Measurements from ENCODE around the gene DCC. TPM values are rescaled to one million over a fixed set of nuclear protein-coding genes. Genes with fewer than 3 reads are reported as not detected.

Gene DCC
- polyA plus RNA-seq, 1 donor (not counting 4 experiments of a cell fraction or from before 2014, with no cell fraction given): not detected

DNA sequence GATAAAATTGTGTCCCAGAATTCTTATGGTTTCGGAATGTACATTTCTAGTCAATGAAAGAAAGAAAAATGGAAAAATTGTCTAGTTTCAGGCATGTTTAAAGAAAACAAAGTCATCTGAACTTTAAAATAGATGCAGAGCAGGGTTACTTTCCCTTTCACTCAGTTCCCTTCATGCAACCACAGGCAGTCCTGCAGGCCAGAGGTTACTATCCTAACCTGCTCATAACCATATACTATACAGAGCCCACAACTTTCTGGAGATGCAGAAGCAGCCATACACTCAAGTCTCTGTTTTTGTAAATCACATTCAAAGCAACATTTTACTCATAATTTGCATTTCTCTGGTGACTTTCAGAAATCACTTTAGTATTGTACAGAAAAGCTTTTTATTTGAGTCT, 1194.2 kb downstream of the DCC start:
- dilution Hi-C loops (cut with MboI; ENCODE audit: extremely low pct_ligation_motif_present, low sequenced_read_pairs): no loop called here
- no peak overlapping the region for H3K4me2 ChIP-seq (ENCODE audit: control insufficient read depth, extremely low read depth, insufficient read depth, low read depth, low read length)
- TF ChIP-seq CTCF (optimal IDR thresholded peaks at IDR 0.05 in 1 of 3, IDR thresholded peaks at IDR 0.05 in 1 of 3, conservative IDR thresholded peaks at IDR 0.05 in 1 of 3; ENCODE audit: extremely low read depth in 1 of 3, insufficient read depth in 2 of 3, low read length in 3 of 3) (no peak), EZH2 (IDR thresholded peaks at IDR 0.05; ENCODE audit: low read length) (no peak)

GRCh38 chr18:53534695-53535094, 1194.7 kb downstream of the DCC start:
- no peaks in the 10 kb centered on the region for H3K9me1 ChIP-seq (ENCODE audit: control insufficient read depth, extremely low read depth, insufficient read depth, low read length)
- H3K9me3 ChIP-seq (ENCODE audit: control insufficient read depth, low read depth, low read length): no peaks in the 10 kb centered on the region
- H3K9ac ChIP-seq (ENCODE audit: control insufficient read depth, extremely low read depth, insufficient read depth, low read length): no peak overlapping the region
- no peak overlapping the region for H2AFZ ChIP-seq (ENCODE audit: control insufficient read depth, low read length)
- no peak overlapping the region for H3K4me3 ChIP-seq (ENCODE audit: control insufficient read depth in 2 of 3, extremely low read depth in 1 of 3, insufficient read depth in 2 of 3, low read depth in 1 of 3, low read length in 3 of 3)
- no peaks in the 10 kb centered on the region for H4K20me1 ChIP-seq (ENCODE audit: control insufficient read depth, extremely low read depth, insufficient read depth, low read length)
- DNase-seq (ENCODE audit: low read depth, low spot score): no peak
- H3K27me3 ChIP-seq (ENCODE audit: control insufficient read depth, extremely low read depth, insufficient read depth, low read length): no peaks in the 10 kb centered on the region
- FAIRE-seq: no peak
- dilution Hi-C loops (cut with MboI; ENCODE audit: extremely low pct_ligation_motif_present, low sequenced_read_pairs): no loop called here
- H3K79me2 ChIP-seq (ENCODE audit: control insufficient read depth, insufficient read depth, low read length): no peaks in the 10 kb centered on the region
- TF ChIP-seq EZH2 (IDR thresholded peaks at IDR 0.05; ENCODE audit: low read length): no peak
- no peak for TF ChIP-seq CTCF (optimal IDR thresholded peaks at IDR 0.05 in 1 of 3, IDR thresholded peaks at IDR 0.05 in 1 of 3, conservative IDR thresholded peaks at IDR 0.05 in 1 of 3; ENCODE audit: extremely low read depth in 1 of 3, insufficient read depth in 2 of 3, low read length in 3 of 3)
- H3K27ac ChIP-seq (ENCODE audit: control insufficient read depth, insufficient read depth, low read length): no peak overlapping the region
- no peaks in the 10 kb centered on the region for H3K36me3 ChIP-seq (ENCODE audit: control insufficient read depth in 2 of 2, extremely low read depth in 1 of 2, insufficient read depth in 2 of 2, low read length in 2 of 2)
- no peaks in the 10 kb centered on the region for H3K4me1 ChIP-seq (ENCODE audit: control insufficient read depth, extremely low read depth, insufficient read depth, low read length)
- H3K4me2 ChIP-seq (ENCODE audit: control insufficient read depth, extremely low read depth, insufficient read depth, low read depth, low read length): no peak overlapping the region

More for the DNA sequence above, 1194.2 kb downstream of the DCC start:
- no peaks in the 10 kb centered on the region for H3K79me2 ChIP-seq (ENCODE audit: control insufficient read depth, insufficient read depth, low read length)
- H3K27ac ChIP-seq (ENCODE audit: control insufficient read depth, insufficient read depth, low read length): no peak overlapping the region
- H3K36me3 ChIP-seq (ENCODE audit: control insufficient read depth in 2 of 2, extremely low read depth in 1 of 2, insufficient read depth in 2 of 2, low read length in 2 of 2): no peaks in the 10 kb centered on the region
- H3K4me3 ChIP-seq (ENCODE audit: control insufficient read depth in 2 of 3, extremely low read depth in 1 of 3, insufficient read depth in 2 of 3, low read depth in 1 of 3, low read length in 3 of 3): no peak overlapping the region
- FAIRE-seq: no peak
- no peak for DNase-seq (ENCODE audit: low read depth, low spot score)
- no peaks in the 10 kb centered on the region for H3K27me3 ChIP-seq (ENCODE audit: control insufficient read depth, extremely low read depth, insufficient read depth, low read length)
- no peaks in the 10 kb centered on the region for H4K20me1 ChIP-seq (ENCODE audit: control insufficient read depth, extremely low read depth, insufficient read depth, low read length)
- H3K9me3 ChIP-seq (ENCODE audit: control insufficient read depth, low read depth, low read length): no peaks in the 10 kb centered on the region
- no peak overlapping the region for H2AFZ ChIP-seq (ENCODE audit: control insufficient read depth, low read length)
- no peaks in the 10 kb centered on the region for H3K4me1 ChIP-seq (ENCODE audit: control insufficient read depth, extremely low read depth, insufficient read depth, low read length)
- no peak overlapping the region for H3K9ac ChIP-seq (ENCODE audit: control insufficient read depth, extremely low read depth, insufficient read depth, low read length)
- no peaks in the 10 kb centered on the region for H3K9me1 ChIP-seq (ENCODE audit: control insufficient read depth, extremely low read depth, insufficient read depth, low read length)

All from keratinocyte (primary cell).